Measurements from ENCODE around the gene NDUFAB1. TPM values are rescaled to one million over a fixed set of nuclear protein-coding genes. Genes with fewer than 3 reads are reported as not detected.
"Not testable (repeated sequence)": the region's sequence is repeated elsewhere in the genome, so short reads cannot be mapped to it uniquely, and the experiment has no call there.

NDUFAB1 gene
- total RNA-seq, 1 experiment from 2014 or later: 147 TPM

GRCh38 chr16:23563186-23563585 lies 32.9 kb downstream of the NDUFAB1 start:
- in situ Hi-C loops (cut with HindIII; ENCODE audit: low pct_unique_long_range_greater_than_20kb, low sequenced_read_pairs): no loop called here
- DNase-seq (ENCODE audit: low read depth): no peak

- no peak for DNase-seq (ENCODE audit: low read depth)
- in situ Hi-C loops (cut with HindIII; ENCODE audit: low pct_unique_long_range_greater_than_20kb, low sequenced_read_pairs): no loop called here
Observed at GRCh38 chr16:23562505-23562904, 33.6 kb downstream of the NDUFAB1 start.

GRCh38 chr16:23561586-23561985 lies 34.5 kb downstream of the NDUFAB1 start:
- DNase-seq (ENCODE audit: low read depth): no peak
- in situ Hi-C loops (cut with HindIII; ENCODE audit: low pct_unique_long_range_greater_than_20kb, low sequenced_read_pairs): no loop called here

GRCh38 chr16:23557779-23558702 lies 38.1 kb downstream of the NDUFAB1 start:
- in situ Hi-C loops (cut with HindIII; ENCODE audit: low pct_unique_long_range_greater_than_20kb, low sequenced_read_pairs): no loop called here

GRCh38 chr16:23556881-23557778 lies 39.0 kb downstream of the NDUFAB1 start, which contains the start of the genes EARS2 and UBFD1:
Gene EARS2, minus strand, starts transcription at chr16:23557350. Its CDS starts 7 bp downstream, at chr16:23557343.
Gene UBFD1, plus strand, starts transcription at chr16:23557727. Its CDS starts 16 bp downstream, at chr16:23557743.
- peak; percentile 100 for DNase-seq (ENCODE audit: low read depth)
- in situ Hi-C loops (cut with HindIII; ENCODE audit: low pct_unique_long_range_greater_than_20kb, low sequenced_read_pairs): no loop called here

More at GRCh38 chr16:23557779-23558702, 38.1 kb downstream of the NDUFAB1 start:
- no peak for DNase-seq (ENCODE audit: low read depth)

- in situ Hi-C loops (cut with HindIII; ENCODE audit: low pct_unique_long_range_greater_than_20kb, low sequenced_read_pairs): no loop called here
- no peak for DNase-seq (ENCODE audit: low read depth)
Observed at GRCh38 chr16:23554536-23554935, 41.6 kb downstream of the NDUFAB1 start.

- in situ Hi-C loops (cut with HindIII; ENCODE audit: low pct_unique_long_range_greater_than_20kb, low sequenced_read_pairs): no loop called here
- no peak for DNase-seq (ENCODE audit: low read depth)
Observed at GRCh38 chr16:23552161-23552560, 44.0 kb downstream of the NDUFAB1 start.

- in situ Hi-C loops (cut with HindIII; ENCODE audit: low pct_unique_long_range_greater_than_20kb, low sequenced_read_pairs): no loop called here
- DNase-seq (ENCODE audit: low read depth): no peak
Observed at GRCh38 chr16:23549938-23550337, 46.2 kb downstream of the NDUFAB1 start.

GRCh38 chr16:23544436-23544835 lies 51.7 kb downstream of the NDUFAB1 start:
- DNase-seq (ENCODE audit: low read depth): no peak
- in situ Hi-C loops (cut with HindIII; ENCODE audit: low pct_unique_long_range_greater_than_20kb, low sequenced_read_pairs): no loop called here

GRCh38 chr16:23540817-23541178 lies 55.3 kb downstream of the NDUFAB1 start:
- in situ Hi-C loops (cut with HindIII; ENCODE audit: low pct_unique_long_range_greater_than_20kb, low sequenced_read_pairs); DNase-seq (ENCODE audit: low read depth): not testable (repeated sequence)

- in situ Hi-C loops (cut with HindIII; ENCODE audit: low pct_unique_long_range_greater_than_20kb, low sequenced_read_pairs): no loop called here
- no peak for DNase-seq (ENCODE audit: low read depth)
Observed at GRCh38 chr16:23539984-23540816, 55.9 kb downstream of the NDUFAB1 start.

- in situ Hi-C loops (cut with HindIII; ENCODE audit: low pct_unique_long_range_greater_than_20kb, low sequenced_read_pairs): no loop called here
Observed at GRCh38 chr16:23538919-23539278, 57.2 kb downstream of the NDUFAB1 start.

GRCh38 chr16:23537390-23537789 lies 58.7 kb downstream of the NDUFAB1 start:
- DNase-seq (ENCODE audit: low read depth): no peak
- in situ Hi-C loops (cut with HindIII; ENCODE audit: low pct_unique_long_range_greater_than_20kb, low sequenced_read_pairs): no loop called here

More at GRCh38 chr16:23538919-23539278, 57.2 kb downstream of the NDUFAB1 start:
- no peak for DNase-seq (ENCODE audit: low read depth)

GRCh38 chr16:23535901-23536300 lies 60.2 kb downstream of the NDUFAB1 start:
- DNase-seq (ENCODE audit: low read depth): peak; percentile 69

GRCh38 chr16:23534868-23535860 lies 61.0 kb downstream of the NDUFAB1 start:
- DNase-seq (ENCODE audit: low read depth): no peak
- in situ Hi-C loops (cut with HindIII; ENCODE audit: low pct_unique_long_range_greater_than_20kb, low sequenced_read_pairs): no loop called here

More at GRCh38 chr16:23535901-23536300, 60.2 kb downstream of the NDUFAB1 start:
- in situ Hi-C loops (cut with HindIII; ENCODE audit: low pct_unique_long_range_greater_than_20kb, low sequenced_read_pairs): no loop called here

- no peak for DNase-seq (ENCODE audit: low read depth)
- in situ Hi-C loops (cut with HindIII; ENCODE audit: low pct_unique_long_range_greater_than_20kb, low sequenced_read_pairs): no loop called here
Observed at GRCh38 chr16:23532448-23532847, 63.7 kb downstream of the NDUFAB1 start.
